NCI-H69 (cell line): ENCODE data around the gene PLXNA2.

Source experiments
- DNase-seq: peaks from one replicate; lab custom pipeline; 2025; lab: John Stamatoyannopoulos, UW

PLXNA2 gene

DNA sequence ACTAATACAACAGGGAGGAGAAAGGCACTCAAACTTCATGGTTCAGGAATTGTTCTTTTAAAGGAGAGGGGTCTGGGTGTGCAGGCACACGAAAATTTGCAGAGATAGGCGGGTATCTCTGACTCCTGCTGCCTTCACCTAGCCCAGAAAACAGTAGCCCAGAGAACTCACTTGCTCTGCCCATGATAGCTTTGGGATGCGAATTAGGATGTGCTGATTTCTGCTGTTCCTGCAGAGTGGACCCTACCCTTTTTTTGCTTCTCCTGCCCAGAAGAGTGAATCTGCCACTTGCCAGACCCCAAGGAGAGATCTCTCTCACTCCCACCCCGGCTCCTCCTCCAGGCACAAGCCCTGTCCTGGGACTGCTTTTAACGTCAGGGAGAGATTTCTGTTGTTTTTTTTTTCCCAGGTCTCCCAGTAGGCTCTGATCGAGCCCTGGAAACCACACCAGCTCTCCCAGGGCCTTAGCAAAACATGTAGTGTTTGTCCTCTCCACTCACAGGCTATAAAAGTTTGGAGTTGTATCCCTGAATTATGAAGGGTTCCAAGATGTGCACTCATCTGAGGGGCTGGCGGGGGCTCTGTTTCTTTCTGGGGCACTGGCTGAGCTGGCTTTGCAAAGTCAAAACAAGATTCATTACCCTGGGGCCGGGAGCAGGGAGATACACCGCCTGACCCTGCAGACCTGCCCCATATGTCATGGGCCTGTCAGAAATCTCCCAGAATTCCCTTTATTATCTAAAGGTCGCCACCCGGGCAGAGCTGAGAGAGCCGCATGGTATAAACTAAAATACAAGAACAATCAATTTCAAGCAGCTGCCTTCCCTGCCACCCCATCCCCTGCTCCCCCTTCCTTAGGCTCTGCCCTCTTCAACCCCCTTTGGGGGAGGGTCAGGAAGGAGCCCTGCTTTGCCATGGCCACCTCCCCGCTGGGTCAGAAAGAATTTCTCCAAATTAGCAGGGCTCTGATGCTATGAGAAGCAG lies 17.9 kb downstream of the PLXNA2 start:
- DNase-seq, result no peak

DNA sequence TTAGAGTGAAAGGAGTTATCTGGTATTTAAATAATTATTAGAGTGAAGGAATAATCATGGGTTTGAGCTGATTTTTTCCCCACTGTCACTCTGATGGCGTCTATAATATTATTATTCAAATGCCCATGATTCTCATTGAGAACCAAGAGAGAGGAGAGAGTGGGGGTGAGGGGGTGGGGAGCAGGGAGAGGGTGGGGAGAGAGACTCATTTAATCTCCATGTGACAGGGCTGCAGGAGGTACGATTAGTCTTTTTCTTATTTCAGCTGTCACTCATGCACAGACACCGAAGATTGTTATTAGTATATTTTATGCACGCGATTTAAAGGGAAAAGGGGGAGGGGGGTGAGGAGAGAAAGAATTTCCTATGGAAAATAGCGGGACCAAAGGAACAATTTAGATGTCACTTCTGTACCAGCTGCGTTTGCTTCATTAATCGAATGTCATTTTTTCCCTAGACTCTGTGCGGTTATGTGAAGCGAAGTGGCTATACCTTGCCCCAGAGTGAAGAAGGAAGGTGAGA lies 19.9 kb downstream of the PLXNA2 start:
- DNase-seq, result no peak

DNA sequence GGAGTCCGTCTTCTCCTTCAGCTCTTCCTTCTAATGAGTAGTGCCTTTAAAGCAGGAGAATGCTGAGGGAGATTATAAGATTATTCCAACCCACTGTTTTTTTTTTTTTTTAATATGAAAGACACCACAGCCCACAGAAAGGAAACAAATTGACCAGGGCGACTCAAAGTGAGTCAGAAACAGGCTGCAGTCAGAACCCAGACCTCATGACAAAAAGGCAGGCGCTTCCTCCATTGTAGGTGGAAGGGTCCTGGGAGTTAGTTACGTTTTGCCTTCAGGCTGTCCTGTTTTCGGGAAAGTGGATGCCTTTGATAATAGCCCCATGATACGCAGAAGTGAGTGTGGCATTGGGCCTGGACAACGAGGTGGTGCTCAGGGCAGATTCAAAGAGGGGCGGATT lies 21.0 kb downstream of the PLXNA2 start:
- DNase-seq, result no peak

DNA sequence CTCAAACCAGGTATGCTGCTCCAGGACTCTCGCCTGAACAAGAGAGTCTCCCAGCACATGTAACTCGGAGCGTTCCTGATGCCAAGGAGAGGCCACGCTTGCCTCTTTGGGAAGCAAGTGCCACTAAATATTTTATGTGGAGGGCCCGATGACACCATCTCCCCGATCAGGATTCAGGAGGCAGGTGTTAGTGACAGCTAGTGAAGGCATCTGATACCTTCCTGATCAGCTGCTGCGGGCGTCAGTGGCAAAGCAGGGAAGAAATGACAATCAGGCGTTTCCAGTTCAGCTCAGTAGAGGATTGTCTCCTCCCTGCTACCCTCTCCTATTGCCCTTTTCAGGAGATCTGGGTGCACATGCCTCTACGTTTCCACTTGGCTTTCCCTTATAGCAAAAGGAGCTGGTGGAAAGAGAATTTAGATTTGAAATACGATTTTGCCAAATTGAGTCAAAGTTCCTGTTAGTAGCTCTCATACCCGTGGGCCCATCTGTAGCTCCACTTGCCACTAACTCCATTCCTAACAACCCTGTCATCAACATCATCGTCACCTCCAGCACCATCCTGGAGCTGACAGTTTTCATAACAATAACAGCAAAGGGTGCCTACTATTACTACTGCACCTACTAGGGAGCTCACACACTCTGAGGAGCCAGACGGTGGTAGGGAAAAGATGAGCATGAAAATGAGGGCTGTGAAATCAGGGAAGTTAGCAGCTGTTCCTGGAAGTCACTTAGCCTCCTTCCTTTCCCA lies 21.6 kb downstream of the PLXNA2 start:
- no peak for DNase-seq

DNA sequence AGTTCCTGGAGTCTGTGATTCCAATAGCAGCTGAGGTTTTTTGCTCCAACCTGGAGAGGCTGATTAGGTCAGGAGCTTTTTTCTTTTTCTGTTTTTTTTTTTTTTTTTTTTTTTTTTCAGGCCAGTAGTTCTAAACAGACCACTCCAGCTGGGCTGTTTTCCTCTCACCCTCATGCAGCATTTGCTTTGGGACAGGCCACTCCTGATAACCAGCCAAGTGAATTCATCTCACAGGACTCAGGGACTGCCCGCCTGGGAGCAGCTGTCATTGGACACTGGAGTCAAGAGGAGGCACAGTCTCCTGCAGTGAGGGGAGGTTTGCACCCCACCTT lies 22.9 kb downstream of the PLXNA2 start:
- DNase-seq, result no peak

DNA sequence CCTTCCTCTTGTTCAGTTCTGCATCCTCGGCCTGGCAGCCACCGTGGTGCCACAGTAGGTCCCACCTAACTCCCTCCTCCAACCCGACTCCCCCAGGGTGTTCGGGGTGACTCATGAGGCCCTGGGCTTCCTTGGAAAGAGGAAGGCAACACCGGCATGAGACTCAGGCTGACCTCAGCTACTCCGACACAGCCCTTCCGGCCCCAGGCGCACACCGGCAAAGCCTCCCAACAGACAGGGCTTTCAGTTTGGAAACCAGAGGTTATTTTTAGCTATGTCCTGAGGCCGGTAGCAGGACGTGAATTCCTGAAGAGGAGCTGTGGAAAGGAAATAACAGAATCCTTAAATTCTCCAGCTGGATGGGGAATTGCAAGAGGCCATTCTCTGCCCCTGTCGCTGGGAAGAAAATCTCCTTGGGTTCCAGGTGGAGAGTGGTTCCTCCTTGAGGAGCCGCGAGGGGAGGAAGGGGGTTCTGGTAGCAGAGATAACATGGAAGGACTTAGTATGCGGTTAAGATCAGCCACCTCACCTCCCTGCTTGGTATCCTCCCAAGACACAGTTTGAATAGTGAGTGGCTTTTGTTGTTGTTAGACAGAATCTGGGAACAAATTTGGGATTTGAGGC lies 24.4 kb downstream of the PLXNA2 start:
- DNase-seq, result no peak

DNA sequence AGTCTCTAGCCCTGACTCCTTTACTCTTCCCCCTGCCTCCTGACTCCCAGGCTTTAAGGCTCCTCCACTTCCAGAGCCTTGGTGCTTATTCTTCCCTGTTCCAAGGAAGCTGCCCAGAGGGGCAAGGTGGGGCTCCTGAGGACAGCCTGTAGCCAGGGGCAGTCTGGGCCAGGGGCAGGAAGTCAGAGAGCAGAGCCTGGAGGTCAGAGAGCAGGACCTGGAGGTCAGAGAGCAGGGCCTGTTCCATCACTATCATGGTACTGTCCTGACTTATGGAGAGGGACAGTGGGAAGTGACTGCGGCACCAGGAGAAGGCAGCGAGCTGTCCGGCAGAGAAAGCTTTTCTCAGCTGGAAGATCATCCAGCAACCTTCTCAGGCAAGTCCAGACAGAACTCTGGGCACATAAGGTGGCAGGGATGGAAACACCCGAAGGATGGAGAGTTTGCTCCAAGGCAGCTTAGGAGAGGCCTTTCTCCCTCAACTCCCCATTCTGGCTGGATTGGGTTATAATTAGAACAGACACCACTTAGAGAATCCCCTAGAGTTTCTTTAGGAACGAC lies 25.0 kb downstream of the PLXNA2 start:
- DNase-seq, result no peak

DNA sequence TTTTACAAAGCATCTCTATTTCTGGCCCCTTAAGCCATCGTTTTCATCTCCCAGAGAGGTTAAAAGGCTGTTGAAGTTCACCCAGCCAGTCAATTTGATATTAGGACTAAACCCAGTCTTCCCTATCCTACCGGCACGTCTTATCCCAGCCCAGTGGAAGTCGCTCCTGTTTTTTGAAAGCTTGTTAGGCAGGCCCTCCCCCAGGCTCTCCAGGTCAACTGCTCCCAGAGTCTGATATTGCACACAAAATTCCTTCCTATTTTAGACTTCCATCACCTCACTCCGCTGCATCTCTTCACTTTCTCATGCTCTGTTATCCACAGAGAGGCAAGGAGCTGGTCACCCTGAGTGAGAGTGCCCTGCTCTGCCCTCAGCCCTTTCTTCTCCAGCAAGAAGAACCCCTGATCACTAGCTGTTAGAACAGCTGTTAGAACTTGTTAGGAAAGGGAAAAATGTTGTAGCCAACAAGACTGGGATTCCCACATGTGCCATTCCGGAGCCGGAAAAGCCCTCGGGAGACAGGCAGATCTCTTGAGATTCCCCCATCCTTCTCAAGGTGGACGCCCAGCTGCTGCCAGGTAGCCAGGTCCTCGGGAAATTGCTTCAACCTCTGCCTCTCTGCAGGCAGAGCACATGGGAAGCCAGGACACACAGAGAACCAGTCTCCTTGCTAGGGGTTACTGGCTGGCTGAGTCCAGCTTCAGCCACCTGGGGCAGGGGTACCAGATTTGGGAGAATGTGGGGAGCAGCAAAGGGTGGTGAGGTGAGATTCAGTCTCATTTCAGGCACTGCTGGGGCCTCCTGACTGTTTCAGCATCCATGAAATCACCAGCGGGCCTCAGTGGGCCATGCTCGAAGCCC lies 25.7 kb downstream of the PLXNA2 start:
- DNase-seq, result no peak

DNA sequence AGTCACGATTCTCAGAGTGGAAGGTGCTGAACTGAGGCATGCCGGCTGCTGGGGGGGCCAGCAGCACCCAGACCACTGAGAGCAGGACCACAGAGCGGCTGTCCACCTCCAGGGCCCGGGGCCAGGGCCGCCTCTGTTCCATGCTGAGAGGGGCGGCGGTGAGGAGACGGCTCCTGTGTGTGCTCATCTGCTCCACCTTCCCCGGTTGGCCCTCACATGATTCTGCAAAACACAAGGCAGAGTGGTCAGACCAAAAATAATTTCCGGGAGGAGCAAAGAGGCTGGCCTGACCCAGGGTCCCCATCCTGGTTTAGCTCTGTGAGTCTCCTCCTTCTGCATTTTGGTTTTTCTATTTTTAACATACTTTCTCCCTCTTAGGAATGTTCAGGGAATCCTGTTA lies 26.4 kb downstream of the PLXNA2 start:
- no peak for DNase-seq

DNA sequence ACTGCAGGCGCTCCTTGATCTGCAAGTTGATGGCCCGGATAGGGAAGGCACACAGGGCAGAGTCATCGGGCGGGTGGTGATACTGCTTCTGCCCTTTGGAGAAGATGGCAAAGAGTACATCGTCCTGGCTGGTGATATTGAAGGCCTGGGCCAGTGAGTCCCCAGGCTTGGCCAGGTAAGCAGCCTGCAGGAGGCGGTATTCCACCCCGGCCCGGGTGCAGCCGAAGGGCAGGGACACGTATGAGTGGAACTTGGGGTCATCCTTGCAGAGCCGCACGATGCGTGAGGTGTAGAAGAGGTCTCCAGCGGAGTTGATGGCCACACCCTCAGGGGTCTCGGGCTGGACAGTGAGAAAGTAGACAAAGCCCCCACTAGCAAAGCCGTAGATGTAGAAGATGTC lies 27.4 kb downstream of the PLXNA2 start:
- DNase-seq, result no peak

DNA sequence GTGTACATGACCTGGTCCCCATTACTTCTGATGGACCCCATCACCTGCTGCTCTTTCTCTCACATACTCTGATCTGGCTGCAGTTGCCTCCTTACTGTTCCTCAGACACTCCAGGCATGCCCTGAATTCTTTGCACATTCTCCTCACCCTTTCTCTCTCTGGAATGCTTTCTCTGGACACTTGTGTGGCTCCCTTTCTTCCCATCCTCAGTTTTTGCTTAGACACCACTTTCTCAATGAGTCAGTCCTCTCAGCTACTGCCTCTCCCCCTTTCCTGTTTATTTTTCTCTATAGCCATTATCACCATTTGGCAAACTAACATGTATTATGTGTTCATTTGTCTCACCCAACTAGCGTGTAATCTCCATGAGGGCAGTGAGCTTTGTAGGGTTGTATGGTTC lies 28.1 kb downstream of the PLXNA2 start:
- no peak for DNase-seq

DNA sequence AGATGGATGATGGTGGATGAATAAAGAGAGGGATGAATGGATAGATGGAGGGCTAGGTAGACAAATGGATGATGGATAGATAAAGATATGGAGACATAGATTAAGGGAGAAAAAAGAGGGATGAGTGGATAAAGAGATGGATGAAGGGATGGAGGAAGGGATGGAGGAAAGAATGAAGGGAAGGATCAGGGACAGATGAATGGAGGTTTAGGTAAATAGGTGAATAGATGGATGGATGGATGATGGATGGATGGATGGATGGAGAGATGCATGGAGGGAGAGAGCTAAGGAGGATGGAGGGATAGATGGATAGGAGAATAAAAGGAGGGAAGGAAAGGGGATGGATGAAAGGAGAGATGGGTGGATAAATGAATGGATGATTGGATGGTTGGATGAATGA lies 28.8 kb downstream of the PLXNA2 start:
- no peak for DNase-seq

DNA sequence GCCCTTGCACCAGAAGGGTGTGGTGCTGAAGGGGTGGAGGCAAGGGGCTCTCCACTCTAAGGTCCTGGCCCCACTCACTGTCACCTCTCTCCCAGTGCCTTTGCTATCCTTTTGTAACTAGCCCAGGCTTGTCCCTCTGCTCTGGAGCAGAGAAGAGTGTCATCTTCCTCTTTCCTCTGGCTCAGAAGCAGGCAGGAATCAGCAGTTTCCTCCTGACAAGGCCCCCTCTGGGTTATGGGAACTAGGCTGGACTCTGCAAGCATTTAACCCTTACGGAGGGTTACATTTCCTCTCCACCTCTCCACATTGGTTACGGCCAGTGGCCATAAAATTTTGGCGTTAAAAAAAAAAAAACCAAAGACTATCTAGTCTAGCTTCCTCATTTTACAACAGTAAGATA lies 30.4 kb downstream of the PLXNA2 start:
- no peak for DNase-seq

DNA sequence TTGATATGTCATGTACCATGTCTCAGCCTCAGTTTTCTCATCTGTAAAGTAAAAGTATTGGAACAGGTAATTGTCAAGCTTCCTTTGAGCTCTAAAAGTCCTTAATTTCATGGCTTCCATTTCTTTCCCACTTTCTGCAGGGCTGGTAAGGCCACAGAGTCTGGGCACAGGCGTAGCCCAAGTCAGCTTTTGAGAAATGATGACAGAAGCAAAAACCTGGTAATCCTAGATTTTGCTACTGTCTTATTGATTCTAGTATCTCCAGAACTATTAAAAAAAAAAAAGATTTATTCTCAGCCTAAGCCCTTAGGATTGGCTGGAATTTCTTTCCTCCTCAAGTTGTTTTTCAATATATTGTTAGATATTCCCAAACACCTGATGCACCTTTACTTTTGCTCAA lies 31.3 kb downstream of the PLXNA2 start:
- no peak for DNase-seq

DNA sequence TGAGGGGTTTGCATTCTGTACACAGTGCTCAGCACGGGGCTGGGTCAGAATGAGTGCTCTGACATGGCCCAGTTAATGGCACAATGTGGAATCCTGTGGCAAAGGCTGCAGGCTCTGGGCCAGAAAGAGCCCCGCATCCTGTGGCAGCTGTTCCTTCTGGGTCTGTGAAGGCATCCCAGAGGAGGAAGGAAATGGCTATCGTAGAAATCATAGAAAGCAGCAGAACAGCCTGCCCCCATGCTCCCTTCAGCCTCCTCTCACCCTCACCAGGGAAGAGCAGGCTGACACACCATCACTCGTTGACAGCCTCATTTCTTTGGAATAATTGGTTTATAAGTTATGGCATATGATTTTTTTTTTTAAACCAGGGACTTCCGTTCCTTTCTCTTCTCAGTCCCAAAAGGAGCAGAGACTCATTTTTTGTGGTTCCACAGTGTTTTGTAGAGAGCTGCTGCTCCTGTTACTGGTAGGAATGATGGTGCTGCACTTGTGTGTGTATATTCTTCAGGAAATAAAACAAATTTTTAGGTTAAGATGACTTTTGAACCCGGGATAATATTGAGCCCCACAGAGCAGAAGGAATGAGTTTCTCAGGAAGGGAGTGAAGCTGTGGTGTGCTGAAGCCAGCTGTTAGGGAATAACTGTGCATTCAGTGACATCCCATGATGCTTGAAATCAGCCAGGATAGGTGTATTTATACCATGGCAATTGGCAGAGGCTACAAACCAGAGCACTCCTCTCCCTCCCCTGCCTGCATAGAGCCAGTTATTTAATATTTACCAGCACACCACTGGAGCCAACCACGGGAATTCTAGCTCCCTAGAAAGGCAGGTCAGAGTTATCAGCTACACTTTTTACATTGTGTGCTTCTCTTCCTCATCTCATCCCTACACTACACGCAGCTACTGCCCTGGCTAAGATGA lies 32.0 kb downstream of the PLXNA2 start:
- no peak for DNase-seq

DNA sequence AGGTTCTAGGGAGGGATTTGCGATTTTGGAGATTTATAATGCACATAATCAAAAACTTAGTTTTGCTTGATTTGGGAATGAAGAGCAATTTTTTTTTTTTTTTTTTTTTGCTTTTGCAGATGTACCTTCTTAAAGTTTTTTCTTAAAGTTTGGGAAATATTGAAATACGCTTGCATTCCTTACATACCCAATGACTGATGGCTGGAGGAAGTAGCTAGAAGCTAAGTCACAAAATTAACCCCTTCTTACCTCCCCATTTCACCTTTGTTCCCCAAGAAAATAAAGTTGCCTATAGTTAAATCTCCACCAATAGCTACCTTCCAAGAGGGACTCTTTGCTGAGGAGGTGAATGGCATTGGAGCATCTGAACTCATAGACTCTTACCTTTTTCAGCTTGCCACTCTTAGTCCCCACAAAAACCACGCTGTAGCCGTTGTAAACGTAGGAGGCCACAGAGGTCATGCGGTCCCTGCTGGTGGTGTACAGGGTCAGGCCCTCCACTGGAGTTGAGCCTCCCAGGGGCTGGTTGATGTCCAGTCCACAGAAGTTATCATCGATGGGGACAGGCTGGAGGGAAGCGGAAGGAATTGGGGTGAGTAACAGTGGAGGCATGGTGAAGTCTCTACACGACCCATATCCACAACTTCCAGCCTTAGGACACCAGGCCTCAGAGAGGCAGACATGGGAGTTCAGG lies 34.1 kb downstream of the PLXNA2 start:
- no peak for DNase-seq

DNA sequence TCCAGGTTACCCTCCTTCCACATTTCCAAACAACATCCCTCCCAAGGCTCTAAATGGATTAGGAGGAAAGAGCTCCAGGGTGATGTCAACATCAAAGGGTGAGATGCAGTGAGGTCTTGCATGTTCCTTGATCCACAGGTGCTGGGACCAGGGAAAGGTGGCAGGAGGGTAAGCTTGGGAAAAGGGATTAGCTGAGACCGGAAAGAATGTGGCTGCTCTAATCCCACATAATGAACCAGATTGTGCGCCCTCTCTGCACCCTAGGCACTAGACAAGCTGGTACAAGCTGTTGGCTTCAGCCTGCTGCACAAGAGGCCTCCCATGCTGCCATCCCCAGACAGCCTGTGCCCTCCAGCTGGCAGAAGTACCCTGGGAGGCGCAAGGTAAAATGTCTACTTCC lies 34.9 kb downstream of the PLXNA2 start:
- DNase-seq, result peak; percentile 78

DNA sequence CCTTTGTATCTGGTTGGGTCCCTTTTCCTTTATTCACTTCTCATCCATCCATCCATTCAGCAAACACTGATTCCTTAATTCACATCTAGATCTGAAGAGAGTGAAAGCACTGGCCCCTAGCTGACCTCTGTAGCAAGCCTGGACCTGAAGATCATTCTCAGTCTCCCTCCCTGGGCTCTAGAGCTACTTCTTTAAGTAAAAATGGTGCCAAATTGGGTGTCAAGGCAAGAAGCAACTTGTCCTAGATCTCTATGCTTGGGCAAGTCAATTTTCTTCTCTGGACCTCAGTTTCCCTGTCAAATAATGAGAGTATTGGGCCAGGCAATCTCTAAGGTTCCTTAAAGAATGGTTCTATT lies 36.1 kb downstream of the PLXNA2 start:
- no peak for DNase-seq

DNA sequence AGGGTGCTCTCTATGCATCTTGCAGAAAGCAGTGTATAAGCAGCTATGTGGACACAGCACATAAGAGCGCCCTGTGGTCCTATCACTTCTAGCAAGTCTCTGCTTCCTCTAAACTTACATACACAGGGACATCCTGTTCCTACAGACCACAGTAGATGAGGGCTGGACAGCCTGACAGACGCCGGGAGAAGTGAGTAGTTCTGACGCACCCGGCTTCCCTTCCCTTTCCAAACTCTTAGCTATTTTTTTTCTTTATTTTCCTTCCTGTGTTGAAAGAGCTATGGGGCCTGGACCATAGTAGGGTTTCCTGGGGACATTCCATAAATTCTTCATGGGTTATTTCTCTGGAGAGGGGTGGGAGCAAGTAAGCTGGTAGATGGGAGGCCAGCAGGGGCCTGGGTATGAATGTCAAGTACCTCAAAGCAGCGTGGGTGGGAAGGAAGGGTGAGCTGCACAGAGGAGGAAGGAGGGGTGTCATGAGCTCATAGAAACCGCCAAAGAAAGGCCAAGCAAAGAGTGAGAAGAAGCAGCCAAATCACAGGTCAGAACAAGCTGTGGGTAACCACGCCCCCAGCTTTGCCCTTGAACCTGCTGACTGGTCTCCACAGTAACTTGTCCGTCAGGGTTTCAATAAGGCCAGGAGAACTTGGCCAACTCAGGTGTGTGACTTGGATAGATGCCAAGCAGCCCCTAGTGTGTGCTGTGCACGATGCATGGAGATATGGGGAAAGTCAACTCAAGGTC lies 36.6 kb downstream of the PLXNA2 start:
- peak; percentile 64 for DNase-seq
